Activated T-helper 1 cell treated with Interleukin-2 at 50 U/mL for 16 hours (primary cell): ENCODE measurements around the gene CLEC20A.

Source experiments
- DNase-seq: peaks from one replicate; pipeline ENCODE4 v3.0.0-alpha.2; 2020; ENCODE audit warnings: low read depth

Gene CLEC20A

GRCh38 chr1:178500091-178500770, 3.5 kb upstream of the CLEC20A start:
- DNase-seq: no peak

- no peak for DNase-seq
Observed at GRCh38 chr1:178498896-178499675, 2.3 kb upstream of the CLEC20A start.

GRCh38 chr1:178497903-178498478, 1.2 kb upstream of the CLEC20A start:
- DNase-seq: no peak

GRCh38 chr1:178495741-178496409, 889 bp downstream of the CLEC20A start:
- no peak for DNase-seq

- no peak for DNase-seq
Observed at GRCh38 chr1:178495158-178495557, 1.6 kb downstream of the CLEC20A start.

GRCh38 chr1:178494569-178494971, 2.2 kb downstream of the CLEC20A start:
- DNase-seq: no peak

- DNase-seq: no peak
Observed at GRCh38 chr1:178493301-178493741, 3.4 kb downstream of the CLEC20A start.

- DNase-seq: no peak
Observed at GRCh38 chr1:178492341-178492740, 4.4 kb downstream of the CLEC20A start.

- no peak for DNase-seq
Observed at GRCh38 chr1:178491721-178492120, 5.0 kb downstream of the CLEC20A start.

- DNase-seq: no peak
Observed at GRCh38 chr1:178490967-178491366, 5.8 kb downstream of the CLEC20A start.

GRCh38 chr1:178490136-178490535, 6.6 kb downstream of the CLEC20A start:
- DNase-seq: no peak

GRCh38 chr1:178489399-178489798, 7.4 kb downstream of the CLEC20A start:
- DNase-seq: no peak

- DNase-seq: no peak
Observed at GRCh38 chr1:178488393-178488792, 8.4 kb downstream of the CLEC20A start.

- no peak for DNase-seq
Observed at GRCh38 chr1:178487070-178487615, 9.6 kb downstream of the CLEC20A start.

- no peak for DNase-seq
Observed at GRCh38 chr1:178486100-178487069, 10.4 kb downstream of the CLEC20A start.

- DNase-seq: no peak
Observed at GRCh38 chr1:178485541-178485981, 11.2 kb downstream of the CLEC20A start.

- no peak for DNase-seq
Observed at GRCh38 chr1:178484698-178485225, 12.0 kb downstream of the CLEC20A start.

- DNase-seq: no peak
Observed at GRCh38 chr1:178483251-178483957, 13.4 kb downstream of the CLEC20A start.

- no peak for DNase-seq
Observed at GRCh38 chr1:178477841-178478240, 18.9 kb downstream of the CLEC20A start.

GRCh38 chr1:178477373-178477772, 19.4 kb downstream of the CLEC20A start:
- DNase-seq: no peak
